CD4-positive, alpha-beta T cell treated with Interleukin-10 for 1 hour (primary cell): Measurements from ENCODE around the gene TMEM108.

ENCODE experiments used
- DNase-seq: peaks from one replicate; pipeline ENCODE4 v3.0.0-alpha.2; 2020

The TMEM108 gene

DNA sequence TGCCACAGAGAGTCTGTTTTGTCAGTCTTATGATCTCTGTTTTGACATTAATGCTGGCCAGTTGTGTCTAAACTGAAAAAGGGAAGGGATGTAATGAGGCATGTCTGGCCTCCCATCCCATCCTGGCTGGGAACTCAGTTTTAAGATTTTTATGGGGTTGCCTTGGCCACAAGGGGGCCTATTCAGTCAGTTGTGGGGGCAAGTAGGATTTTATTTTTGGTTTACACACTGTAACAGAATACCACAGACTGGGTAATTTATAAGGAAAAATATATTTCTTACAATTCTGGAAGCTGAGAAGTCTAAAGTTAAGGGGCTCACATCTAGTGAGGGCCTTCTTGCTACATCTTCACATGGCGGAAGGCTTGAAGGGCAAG lies 129.8 kb downstream of the TMEM108 start:
- no peak for DNase-seq

DNA sequence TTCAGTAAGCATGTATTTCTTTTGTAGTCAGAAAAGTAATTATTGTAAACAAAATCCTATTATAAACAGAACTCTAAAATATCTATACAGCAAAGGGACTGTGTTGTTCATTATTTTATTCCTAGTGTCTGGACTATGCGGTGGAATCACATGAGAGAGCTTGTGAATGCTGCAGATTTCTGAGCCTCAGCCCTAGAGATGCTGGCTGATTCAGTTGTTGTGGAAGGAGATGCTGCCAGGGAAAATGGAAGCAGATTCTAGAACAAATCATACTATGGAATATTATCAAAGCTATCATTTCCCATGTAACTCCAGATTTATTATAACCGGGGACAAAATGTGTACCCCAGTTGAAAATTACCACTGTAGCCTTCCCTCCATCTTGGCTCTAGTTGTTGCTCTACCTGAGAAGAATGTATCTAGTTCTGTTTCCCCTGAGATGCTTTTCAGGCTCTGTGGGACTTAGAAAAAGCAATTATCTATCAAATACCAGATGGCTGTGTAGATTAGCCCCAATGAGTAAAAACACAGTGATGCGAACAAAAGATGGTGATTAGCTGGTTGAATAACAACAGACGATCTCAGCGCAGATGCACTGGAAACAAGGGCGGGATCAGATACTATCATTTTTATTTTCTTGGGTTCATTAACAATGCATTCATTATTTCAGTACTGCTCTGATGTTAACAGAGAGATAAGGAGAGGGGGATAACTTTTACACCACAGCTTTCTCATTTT lies 131.3 kb downstream of the TMEM108 start:
- DNase-seq: no peak

DNA sequence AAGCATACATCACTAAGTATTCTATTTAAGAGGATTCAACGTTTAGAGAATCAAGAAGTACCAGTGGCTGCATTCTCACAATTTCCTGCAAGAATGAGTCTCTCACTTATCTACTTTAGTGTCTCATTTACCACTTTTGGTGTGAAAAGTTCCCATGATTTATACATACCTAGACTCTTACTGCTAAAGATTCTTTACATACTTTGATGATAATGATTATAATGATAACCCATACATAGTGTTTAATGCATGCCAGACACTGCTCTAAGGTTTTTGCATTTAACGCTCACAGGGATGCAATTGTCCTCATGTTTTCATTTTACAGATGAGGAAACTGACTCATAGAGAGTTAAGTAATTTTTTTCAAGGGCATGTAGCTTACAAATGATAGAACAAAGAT lies 133.6 kb downstream of the TMEM108 start:
- DNase-seq: no peak

DNA sequence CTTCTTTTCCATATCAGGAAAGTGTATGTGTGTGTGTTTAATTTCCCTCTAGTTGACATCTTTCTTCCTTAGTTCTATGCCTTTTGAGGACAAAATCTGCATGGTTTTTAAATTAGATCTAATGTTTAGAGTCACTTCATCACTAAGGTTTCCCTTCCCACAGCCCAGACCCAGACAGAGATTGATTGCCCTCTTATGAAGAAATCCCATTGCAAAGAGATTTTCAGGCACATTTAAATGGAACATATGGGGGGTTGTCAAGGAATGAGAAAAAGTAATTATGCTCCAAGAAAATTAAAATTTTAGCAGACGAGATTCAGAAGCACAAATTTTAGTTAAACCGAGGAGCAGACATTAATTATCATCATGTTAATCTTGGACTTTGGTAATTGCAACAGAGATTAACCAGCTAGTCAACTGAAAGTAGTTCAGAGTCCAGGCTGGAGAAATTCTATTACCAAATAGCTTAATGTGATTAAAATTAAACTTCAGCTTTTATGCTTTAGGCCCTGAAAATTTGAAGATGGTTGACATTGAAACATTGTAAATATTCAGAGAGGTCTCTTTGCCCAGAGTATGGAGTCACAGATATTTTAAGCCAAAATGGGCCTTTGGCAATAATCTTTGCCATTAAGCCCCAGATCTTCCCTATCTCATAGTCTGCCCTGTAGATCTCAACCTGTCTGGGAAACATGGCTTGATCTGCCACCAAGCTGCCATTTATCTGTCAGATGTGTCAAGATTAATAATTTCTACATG lies 143.4 kb downstream of the TMEM108 start:
- DNase-seq: no peak

DNA sequence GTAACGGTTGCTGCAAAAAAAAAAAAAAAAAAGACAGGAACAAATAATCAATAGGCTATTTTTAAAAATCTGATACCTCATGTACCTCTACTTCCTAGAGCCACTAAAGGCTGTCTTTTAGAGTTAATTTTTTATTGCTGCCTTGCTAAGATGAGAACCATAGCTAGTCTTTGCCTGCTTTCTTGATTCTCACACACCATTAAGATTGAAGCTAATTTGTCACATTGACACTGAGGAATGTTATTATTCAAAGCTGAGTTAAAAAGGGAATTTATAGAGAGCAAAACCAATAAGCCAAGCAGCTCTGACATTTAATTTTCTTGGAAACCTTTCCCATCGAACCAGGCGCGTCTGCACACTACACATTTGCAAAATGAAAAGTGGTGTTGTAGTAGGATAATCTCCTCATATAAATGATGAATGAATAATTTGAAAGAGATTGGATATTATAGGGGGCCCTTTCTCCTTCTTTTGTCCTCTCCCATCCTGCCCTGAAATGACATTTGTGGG lies 149.7 kb downstream of the TMEM108 start:
- DNase-seq: no peak

DNA sequence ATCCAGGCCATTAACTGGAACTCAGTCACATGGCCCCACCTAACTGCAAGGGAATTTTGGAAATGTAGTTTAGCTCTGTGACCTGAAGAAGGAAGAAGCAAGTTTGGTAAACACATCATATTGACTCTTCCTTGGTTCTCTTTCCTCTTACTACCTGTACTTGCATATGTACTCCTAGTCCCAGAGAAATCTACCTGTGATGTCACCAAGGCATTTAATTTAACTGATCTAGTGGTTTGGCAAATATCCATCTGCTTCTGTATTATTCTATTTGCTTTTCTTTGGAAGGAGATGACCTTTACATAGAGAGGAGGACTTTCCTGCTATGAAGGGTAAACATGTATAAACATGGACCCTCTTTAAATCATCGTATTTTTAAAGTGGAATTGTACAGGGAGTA lies 150.8 kb downstream of the TMEM108 start:
- DNase-seq: no peak

DNA sequence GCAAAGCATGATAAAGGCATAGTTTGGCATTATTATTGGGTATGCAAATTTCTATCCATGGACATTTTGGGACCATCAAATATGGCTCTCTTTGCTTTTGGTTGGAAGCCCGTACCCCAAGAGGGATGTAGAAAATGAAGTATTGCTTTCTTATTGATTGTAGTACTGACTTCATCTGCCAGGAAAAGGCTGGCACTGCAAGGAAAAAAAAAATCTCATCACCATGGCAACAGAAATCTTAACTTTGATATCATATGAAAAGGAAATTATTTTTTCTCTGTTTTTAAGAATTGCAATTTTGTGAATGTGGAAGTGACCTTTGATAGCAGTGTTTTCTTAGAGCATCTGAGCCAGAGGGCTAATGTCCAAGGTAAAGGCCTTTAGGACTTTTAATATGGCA lies 151.7 kb downstream of the TMEM108 start:
- no peak for DNase-seq

DNA sequence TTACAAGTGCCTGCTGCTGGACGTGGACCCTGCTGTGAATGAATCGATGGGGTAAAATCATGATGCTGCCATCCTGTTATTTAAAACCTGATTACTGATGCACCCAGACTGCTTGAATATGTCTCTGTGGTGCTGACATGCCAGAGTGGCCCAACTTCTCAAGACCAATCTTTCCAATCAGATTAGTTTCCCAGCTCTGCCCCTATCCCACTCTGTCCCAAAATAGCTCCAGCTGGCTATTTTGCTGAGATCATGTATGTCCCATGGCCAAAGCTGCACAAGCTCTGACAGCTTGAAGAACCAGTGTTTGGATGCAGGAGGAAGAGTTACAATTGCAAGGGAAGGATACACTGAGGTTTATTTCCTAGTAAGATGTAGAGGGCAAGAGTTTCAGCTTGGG lies 153.6 kb downstream of the TMEM108 start:
- no peak for DNase-seq

DNA sequence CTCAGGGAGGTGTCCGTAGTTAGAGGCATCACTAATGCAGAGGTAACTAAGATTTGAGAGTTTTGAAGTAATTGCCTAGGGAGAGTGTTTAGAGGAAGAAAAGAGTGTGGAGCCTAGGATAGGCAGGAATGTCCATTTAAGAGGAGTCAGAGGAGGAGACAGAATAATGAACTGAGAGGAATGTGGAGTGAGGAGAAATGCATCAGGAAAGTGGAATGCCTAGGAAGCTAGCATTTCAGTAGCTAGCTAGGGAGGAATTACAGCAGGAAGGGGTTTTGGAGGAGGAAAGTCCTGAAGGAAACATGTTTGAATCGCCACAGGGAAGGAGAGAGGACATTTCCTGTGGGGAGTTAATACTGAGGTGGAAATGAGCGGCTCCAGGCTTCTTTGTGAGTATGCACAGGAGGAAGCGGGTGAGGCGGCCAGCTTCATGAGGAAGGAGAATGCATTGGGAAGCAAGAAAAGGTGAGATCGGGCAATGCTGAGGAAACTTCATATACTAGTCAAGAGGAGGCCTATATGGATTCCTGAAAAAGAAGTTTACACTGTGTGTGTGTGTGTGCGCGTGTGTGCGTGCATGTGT lies 154.3 kb downstream of the TMEM108 start:
- no peak for DNase-seq

DNA sequence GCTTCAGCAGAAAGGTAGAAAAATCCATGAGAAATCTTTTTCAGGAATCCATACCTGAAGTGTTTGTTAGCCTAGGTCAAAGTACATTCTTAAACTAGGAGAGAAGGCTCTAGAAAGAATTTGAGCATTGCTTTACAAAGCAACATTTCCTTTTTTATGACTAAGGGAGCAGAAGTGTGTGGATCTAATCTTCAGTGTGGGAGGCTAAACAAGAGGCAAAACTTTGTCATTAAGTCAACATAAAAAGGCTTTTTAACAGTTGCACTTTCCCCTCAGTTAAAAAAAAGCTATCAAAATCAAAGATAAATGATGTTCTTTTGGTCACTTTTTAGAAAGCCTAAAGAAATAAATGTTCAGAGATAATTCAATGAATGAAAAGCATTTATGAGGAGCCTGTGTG lies 154.8 kb downstream of the TMEM108 start:
- DNase-seq: no peak

DNA sequence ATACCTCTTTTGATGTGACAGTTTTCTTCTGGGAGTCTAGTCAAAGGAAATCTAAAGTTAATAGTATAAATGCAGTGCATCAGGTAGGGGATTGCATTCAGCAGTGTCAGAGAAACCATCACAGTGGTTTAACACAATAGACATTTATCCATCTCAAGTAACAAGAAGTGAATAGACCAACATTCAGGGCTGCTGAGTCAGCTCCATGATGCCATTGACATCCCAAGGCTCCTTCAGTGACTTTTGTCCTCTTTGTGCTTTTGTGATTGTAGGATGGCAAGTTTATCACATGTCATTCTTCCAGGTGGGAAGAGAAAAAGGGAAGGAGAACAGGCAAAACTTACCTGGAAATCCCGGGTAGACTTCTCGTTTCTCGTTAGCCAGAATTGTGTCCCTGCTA lies 158.3 kb downstream of the TMEM108 start:
- DNase-seq: no peak

DNA sequence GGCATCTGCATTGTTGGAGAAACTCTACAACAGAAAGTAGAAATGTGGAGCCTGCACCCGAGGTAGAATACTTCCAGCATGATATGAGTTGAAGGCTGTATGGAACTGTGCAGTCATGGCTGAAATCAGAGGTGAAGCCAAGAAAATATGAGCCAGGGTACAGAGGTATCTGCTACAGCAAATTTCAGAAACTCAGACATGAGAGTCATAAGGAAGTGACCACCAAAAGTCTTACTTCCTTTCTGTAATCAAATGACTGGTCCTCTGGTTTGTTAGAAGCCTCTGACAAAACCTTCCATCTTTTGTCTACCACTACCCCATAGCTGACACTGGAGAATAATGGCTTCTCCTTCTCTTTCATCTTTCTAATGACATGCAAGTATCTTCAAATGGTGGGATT lies 159.4 kb downstream of the TMEM108 start:
- no peak for DNase-seq

DNA sequence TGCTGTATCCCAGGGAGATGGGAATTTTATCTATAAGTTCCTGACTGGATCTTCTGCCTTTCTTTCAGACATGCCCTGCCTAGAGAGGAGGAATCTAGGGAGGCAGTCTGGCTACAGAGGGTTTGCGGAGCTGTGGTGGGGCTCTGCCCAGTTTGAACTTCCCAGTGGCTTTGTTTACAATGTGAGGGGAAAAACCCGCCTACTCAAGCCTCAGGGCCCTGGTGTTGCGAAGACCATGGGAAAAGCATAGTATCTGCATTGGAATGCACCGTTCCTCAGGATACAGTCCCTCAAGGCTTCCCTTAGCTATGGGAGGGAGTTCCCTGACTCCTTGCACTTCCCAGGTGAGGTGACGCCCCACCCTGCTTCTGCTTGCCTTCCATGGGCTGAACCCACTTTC lies 168.7 kb downstream of the TMEM108 start:
- no peak for DNase-seq

DNA sequence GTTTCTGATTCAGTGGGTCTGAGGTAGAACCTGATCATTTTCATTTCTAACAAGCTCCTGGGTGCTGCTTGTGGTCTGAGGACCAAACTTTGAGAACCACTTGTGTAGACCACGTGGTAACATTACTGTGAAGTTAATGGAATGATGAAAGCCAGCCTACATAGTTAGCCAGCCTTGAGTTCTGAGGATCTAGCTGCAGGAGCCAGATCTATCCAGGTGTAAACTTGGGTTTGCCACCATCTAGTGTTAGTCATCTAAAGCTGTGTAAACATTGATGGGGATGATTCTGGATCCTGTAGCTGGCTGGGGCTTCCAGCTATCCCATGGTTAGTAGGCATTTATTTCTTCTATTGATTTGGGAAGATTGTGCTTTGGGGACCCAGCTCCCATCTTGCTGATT lies 170.0 kb downstream of the TMEM108 start:
- no peak for DNase-seq

DNA sequence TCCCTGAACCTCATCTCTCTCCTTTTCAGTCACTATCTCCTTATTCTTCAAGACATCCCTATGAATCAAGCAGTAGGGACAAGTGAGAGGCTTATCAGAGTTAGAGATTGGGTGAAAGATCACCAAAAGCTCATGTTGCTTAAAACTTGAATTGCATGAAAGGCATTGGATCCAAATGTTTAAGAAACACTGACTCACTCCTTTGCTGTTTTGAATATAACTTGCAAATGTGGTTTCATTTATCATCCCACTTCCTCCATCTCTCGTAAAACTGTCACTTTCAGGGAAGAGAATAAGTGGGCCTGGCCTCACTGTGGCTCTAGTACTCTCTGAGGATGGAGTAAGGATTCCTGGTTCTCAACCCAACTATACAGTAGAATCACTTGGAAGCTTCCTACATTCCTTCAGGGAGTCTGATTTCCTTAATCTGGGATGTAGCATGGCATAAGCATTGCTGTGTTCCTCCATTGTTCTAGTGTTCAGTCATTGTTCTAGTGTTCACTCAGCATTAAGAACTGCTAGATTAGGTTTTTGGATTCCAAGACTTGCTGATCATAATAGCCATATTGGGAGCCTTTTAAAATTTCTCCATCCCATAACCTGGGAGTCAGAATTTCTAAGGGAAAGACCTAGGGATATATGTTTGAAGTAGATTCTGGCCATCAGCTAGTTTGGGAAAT lies 171.8 kb downstream of the TMEM108 start:
- DNase-seq: no peak

DNA sequence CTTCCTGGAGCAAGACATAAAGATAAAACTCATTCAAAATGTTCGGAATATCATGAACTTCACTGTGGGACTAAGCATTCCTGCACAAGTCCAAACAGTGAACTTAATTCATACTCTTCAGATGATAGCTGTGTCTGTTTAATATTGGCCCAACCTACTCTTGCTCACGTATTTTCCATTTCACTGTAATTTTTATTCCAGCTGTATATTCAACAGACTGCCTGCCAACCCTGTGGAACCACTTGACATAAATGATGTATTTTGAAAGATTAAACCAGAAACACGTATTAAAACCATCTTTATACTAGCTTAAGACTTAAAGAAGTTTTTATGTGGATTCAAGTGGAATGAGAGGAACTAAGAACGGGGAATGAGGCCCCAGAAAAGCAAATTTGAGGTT lies 172.5 kb downstream of the TMEM108 start:
- DNase-seq: no peak

DNA sequence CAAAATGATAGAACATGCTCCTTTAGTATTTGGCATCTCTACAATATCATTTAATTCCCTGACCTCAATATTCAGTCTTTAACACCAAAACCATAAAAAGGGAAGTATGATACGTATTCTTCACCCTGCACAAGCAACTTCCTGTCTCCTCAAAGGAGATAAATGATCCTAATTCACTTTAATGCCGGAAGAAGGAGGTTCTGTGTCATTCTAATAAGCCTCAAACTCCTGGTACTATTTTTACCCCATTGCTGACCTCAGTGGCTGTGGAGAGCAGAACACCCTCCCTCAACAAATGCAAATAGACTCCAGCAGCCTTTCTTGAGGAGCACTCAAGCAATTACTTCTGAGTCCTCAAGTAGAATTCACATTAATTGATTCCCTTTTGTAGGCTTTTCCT lies 173.3 kb downstream of the TMEM108 start:
- DNase-seq: no peak

DNA sequence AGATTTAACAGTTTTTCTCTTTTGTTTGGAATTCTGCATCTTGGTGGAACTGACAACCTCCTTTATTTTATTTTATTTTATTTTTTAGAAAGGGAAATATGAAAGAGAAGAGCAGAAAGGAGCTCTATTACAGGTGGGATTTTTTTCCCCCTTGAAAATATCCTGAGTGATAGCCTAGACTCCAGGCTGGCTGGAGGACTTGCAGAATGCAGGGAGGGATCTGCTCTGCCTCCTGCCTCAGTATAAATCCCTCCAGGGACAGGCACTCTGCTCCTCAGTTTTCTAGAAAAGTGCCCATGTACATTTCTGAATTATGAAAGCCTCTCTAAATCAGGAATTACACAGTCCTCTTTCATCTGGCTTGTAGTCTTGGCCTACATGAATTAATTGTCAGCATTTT lies 173.7 kb downstream of the TMEM108 start:
- DNase-seq: no peak

DNA sequence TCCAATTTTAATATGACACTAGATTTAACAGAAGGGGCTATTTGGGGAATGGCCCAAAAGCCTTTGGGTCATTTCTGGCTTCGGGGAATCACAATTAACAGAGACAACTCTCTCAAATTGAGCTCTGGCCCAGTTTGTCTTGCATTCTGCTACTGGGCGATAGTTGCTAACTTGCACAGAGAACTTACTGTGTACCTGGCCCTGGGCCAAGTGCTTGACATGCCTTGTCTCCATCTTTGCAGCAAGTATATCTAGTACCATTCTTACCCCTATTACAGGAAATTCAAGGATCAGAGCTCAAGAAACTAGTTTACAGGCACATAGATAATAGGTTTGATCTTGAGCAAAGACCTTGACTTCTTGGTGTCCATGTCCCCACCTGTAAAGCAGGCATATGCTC lies 175.7 kb downstream of the TMEM108 start:
- no peak for DNase-seq

DNA sequence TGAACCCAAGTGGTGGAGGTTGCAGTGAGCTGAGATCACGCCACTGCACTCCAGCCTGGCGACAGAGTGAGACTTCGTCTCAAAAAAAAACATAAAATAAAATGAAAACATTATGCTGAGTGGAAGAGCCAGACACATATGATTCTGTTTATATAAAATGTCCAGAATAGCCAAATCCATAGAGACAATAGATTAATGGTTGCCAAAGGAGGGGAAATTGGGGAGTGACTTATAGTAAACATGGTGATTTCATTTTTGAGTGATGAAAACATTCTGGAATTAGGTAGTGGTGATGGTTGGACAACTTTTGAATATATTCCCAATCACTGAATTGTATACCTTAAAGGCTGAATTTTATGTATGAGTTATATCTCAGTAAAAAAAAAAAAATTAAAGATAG lies 189.6 kb downstream of the TMEM108 start:
- no peak for DNase-seq

DNA sequence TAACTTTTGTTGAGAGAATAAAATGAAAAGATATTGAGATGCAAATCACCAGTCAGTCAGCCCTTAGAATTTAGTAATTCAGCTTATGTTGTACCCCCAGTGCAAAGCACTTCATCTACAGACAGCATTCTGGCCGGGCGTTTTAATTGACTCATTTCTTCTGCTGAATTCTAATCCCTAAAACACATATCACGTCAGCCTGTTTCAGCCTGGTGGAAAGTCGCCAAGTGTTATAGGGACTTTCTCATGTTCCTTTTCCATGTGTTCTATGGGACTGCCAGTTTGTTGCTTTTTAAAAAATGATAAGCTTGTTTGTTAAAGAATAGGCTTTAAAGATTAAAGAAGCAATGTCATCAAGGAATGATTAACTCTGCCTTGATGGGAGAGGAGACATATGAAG lies 192.0 kb downstream of the TMEM108 start:
- no peak for DNase-seq

DNA sequence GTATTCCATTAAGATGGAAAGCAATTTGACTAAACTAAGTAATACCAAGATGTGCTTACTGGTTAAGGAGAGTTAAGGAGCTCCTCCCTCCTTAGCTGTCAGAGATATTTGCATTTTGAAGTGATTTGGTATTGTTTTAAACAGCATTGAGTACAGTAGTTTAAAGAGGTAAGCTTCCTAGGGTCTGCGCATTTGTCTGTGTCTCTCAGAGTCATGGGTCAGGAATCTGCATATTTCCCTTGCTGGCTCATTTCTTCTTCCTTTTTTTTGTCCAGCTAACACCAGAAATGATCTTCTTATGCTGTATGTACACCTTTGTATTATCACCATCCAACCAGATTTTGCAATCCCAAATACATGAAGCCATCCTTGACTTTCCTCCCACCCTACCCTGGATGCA lies 198.7 kb downstream of the TMEM108 start:
- no peak for DNase-seq

DNA sequence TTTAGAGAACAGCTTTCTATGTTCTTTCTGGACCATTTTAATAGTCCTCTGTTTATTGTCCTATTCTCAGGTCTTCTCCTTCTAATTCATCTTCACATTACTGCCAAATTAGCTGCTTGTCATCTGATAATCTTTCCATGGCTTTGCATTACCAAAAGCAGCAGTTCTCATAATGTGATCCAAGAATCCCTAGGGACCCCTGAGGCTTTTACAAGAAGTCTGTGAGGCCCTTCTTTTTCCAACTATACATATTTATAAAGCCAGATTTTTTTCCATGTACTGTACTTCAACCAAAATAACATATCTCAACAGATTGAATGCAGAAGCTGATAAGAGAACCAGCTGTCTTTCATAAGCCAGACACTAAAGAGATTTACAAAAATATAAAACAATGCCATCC lies 199.2 kb downstream of the TMEM108 start:
- DNase-seq: no peak

DNA sequence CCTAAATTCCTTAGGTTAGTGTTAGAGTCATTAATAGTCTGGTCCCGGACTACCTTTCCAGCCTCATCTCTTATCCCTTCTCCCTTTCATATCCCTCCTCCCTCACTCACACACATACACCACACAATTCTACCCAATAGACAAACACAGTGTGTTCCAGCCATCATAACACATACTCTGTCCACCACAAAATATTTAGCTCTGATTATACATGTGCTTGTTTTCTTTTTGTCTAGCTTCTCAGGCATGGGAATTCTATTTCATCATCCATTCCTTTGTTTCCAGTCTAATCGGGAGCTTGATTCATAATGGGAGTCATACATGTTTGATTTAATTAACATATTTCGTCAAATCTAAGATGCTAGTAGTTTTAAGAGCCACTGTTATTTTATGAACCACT lies 199.8 kb downstream of the TMEM108 start:
- DNase-seq: no peak
